Right renal cortex interstitium (tissue), 3 donors: Measurements from ENCODE around the gene WBP1. TPM values are rescaled to one million over a fixed set of nuclear protein-coding genes. Genes with fewer than 3 reads are reported as not detected.
"Not testable (repeated sequence)": the region's sequence is repeated elsewhere in the genome, so short reads cannot be mapped to it uniquely, and the experiment has no call there.

Experiments used
- DNase-seq, 3 donors: peaks; one replicate each; pipeline ENCODE4 v3.0.0-alpha.2; 2013; ENCODE audit warnings: low read depth in 3 of 3, low spot score in 2 of 3
- polyA plus RNA-seq, 3 donors: library from polyadenylated mRNA; unstranded; fragments of 120-200 nt; gene quantifications; one replicate each; pipeline ENCODE4 v1.2.1, GENCODE V29; 2013; ENCODE audit not compliant: insufficient read length in 3 of 3

WBP1 gene
- polyA plus RNA-seq, 3 donors, result 90.1 to 101 (median 96.6) TPM

GRCh38 chr2:74448771-74449170, 9.5 kb upstream of the WBP1 start:
- DNase-seq, result no peak

DNA sequence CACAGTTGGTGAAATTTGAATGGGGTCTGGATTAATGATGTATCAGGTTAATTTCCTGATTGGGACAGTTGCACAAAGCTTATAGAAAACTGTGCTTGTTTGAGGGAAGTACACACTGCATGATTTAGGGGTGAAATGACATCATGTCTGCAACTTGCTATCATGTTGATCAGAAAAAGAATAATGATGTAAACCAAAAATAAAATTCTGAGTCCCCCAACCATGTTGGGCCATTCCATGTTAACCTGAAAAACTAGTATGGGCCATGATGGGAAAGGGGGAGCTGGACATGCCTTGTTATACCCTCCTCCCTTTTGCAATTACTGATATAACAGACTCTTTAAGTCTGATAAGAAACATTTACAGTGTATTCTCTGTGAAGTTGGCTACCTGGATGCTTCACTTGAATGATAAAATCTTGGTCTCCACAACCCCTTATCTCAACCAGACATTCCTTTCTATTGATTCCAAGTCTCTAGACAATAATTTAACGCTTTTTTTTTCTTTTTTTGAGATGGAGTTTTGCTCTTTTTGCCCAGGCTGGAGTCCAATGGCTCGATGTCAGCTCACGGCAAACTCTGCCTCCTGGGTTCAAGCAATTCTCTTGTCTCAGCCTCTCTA, 7.6 kb upstream of the WBP1 start:
- DNase-seq, result no peak

- peak; percentile 97 to 99 (median 97) for DNase-seq
Measured at GRCh38 chr2:74454654-74455511, 3.4 kb upstream of the WBP1 start, which contains the start of gene INO80B. TSS of gene INO80B (plus strand) at chr2:74455087. CDS start at chr2:74455117, 30 bp downstream.

- no peak for DNase-seq
Measured at GRCh38 chr2:74457129-74457548, 1.1 kb upstream of the WBP1 start.

- DNase-seq, result no peak
Measured at GRCh38 chr2:74457549-74458131, 598 bp upstream of the WBP1 start.

GRCh38 chr2:74458938-74459363, 713 bp downstream of the WBP1 start:
- no peak for DNase-seq

GRCh38 chr2:74459503-74460118, 1.4 kb downstream of the WBP1 start:
- not testable (repeated sequence) for DNase-seq

DNA sequence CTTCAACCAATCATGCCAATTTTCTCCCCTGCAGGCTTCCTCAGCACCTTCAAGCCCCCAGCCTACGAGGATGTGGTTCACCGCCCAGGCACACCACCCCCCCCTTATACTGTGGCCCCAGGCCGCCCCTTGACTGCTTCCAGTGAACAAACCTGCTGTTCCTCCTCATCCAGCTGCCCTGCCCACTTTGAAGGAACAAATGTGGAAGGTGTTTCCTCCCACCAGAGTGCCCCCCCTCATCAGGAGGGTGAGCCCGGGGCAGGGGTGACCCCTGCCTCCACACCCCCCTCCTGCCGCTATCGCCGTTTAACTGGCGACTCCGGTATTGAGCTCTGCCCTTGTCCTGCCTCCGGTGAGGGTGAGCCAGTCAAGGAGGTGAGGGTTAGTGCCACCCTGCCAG, 1.9 kb downstream of the WBP1 start:
- DNase-seq, result not testable (repeated sequence)

GRCh38 chr2:74461187-74462053, 3.2 kb downstream of the WBP1 start:
- DNase-seq, result no peak

GRCh38 chr2:74462054-74462785, 4.0 kb downstream of the WBP1 start:
- DNase-seq, result no peak

GRCh38 chr2:74462786-74463105, 4.5 kb downstream of the WBP1 start:
- DNase-seq, result no peak

DNA sequence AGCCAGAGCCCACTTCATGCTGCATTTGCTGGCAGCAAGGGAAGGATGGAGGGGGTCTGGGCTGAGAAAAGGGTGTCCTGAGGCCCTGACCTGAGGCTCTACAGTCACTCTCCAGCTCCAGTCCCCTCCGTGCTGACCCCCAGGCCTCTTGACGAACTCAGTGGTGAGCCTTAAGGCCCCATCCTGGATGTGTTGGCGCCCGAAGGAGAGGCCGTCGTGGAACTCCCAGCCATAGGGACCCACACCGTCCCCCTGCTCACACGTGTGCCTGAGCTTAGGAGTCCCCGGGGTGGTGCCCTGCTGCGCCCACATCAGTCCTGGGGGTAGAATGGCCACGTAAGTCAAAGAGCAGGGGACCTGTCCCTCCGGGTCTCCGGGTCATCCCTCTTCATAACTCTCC, 6.2 kb downstream of the WBP1 start:
- DNase-seq, result no peak

GRCh38 chr2:74470742-74471141, 12.5 kb downstream of the WBP1 start:
- DNase-seq, result not testable (repeated sequence)

- no peak for DNase-seq
Measured at GRCh38 chr2:74471332-74472065, 13.3 kb downstream of the WBP1 start.

DNA sequence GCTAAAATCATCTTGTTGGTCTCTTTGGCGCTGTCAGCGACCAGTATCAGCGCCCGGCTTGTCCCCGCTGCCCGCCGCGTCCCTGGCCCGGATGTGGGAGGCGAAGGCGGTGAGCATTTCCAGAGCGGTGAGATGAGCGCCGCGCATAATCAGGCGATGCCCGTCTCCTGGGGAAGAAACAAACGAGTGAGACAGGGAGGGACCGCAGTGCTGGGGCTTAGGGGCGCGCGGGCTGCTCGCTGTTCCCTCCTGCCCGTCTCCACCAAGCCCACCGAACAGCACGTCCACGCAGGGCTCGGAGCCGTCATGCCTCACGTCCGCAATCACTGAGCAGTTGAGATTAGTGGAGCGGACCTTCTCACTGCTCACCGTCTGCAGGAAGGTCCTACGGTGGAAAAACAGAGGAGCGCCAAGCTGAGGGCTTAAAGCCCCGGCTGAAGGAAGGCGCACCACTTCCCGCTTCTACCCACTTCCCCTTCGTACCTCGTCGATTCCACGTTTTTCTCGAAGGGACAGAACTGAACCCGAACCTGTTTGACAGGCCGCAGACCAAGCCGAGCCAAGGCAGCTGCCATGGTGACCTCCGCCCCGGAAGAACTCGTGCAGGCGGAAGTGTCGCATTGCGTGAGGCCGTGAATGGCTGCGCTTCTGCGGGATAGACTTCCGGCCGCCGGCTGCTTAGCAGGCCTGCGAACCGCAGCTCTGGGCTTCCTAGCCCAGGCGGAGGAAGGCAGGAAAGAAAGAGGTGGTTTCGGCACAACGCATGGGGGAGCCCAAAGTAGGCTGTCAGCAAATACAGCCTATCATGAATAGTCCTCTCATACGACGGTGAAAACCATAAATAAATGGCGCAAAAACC, 14.1 kb downstream of the WBP1 start, which contains the start of gene MRPL53:
TSS of gene MRPL53 (minus strand) at position 595 of the 859 bp plus-strand sequence. CDS start at position 575, 20 bp downstream.
- peak; percentile 87 to 94 (median 94) for DNase-seq

GRCh38 chr2:74472945-74473258, 14.7 kb downstream of the WBP1 start:
- no peak for DNase-seq

GRCh38 chr2:74474481-74474880, 16.2 kb downstream of the WBP1 start:
- no peak for DNase-seq

GRCh38 chr2:74474899-74475298, 16.7 kb downstream of the WBP1 start:
- DNase-seq, result no peak
